Epithelial cell of esophagus (primary cell): ENCODE results near the gene RTL9.

Source experiments
- DNase-seq: peaks from one replicate; pipeline ENCODE4 v3.0.0; 2010; ENCODE audit warnings: low read depth
- H3K4me3 ChIP-seq: 2 replicates; pipeline ENCODE4 v1.5.1; 2011; ENCODE audit warnings: mild to moderate bottlenecking, low read length, control low read depth
- TF ChIP-seq, protein P1 (sequence below): IDR thresholded peaks from 2 replicates; pipeline ENCODE4 v1.5.1; 2011; ENCODE audit warnings: low read depth, mild to moderate bottlenecking, low read length, control low read depth, inconsistent platforms; ENCODE audit not compliant: insufficient read depth; ENCODE audit errors: missing control alignments

Gene RTL9

GRCh38 chrX:110317061-110317819 lies 41.4 kb upstream of the RTL9 start:
- peak overlapping the region; percentile 71 for H3K4me3 ChIP-seq
- TF ChIP-seq, protein P1, sequence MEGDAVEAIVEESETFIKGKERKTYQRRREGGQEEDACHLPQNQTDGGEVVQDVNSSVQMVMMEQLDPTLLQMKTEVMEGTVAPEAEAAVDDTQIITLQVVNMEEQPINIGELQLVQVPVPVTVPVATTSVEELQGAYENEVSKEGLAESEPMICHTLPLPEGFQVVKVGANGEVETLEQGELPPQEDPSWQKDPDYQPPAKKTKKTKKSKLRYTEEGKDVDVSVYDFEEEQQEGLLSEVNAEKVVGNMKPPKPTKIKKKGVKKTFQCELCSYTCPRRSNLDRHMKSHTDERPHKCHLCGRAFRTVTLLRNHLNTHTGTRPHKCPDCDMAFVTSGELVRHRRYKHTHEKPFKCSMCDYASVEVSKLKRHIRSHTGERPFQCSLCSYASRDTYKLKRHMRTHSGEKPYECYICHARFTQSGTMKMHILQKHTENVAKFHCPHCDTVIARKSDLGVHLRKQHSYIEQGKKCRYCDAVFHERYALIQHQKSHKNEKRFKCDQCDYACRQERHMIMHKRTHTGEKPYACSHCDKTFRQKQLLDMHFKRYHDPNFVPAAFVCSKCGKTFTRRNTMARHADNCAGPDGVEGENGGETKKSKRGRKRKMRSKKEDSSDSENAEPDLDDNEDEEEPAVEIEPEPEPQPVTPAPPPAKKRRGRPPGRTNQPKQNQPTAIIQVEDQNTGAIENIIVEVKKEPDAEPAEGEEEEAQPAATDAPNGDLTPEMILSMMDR = no peak
- peak; percentile 1 for DNase-seq

GRCh38 chrX:110317820-110318663 lies 40.6 kb upstream of the RTL9 start, which contains the start of gene AMMECR1:
AMMECR1 (minus strand) TSS chrX:110318085; CDS start chrX:110318071, 14 bp downstream.
- TF ChIP-seq, protein P1 = no peak
- H3K4me3 ChIP-seq = peak within 1 kb of the TSS; percentile 71
- DNase-seq = peak; percentile 79

GRCh38 chrX:110318664-110318968 lies 40.0 kb upstream of the RTL9 start:
- peak overlapping the region; percentile 59 for H3K4me3 ChIP-seq
- peak; percentile 30 for DNase-seq
- TF ChIP-seq, protein P1 = no peak

GRCh38 chrX:110320381-110320987 lies 38.2 kb upstream of the RTL9 start:
- H3K4me3 ChIP-seq = no peak overlapping the region
- DNase-seq = no peak
- TF ChIP-seq, protein P1 = no peak

- DNase-seq = no peak
- TF ChIP-seq, protein P1 = no peak
- no peak overlapping the region for H3K4me3 ChIP-seq
These were observed 37.6 kb upstream of the RTL9 start for GRCh38 chrX:110321081-110321480.

DNA sequence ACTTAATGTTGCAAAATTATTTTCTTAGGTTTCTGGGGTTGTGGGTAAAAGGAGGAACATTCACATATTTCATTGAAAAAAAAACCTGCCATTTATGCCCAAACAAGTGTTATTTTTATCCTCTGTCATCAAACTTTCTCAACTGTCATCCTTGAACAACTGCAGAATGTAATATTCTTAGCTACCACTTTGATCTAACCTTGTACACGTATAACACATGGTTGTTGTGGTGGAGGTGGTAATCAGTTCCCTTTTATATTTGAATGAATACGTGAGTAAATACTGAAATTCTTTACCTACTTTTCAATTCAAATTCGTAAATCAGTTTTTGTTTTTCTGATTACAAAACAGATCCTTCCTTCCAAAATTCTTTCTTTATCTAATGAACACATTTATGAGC lies 37.0 kb upstream of the RTL9 start:
- DNase-seq = no peak
- no peak overlapping the region for H3K4me3 ChIP-seq
- TF ChIP-seq, protein P1 = no peak
